ENCODE measurements around the gene ACOX3.
A peak's percentile ranks its signal among the peaks of the same experiment; 100 is the strongest.
"Not testable (repeated sequence)": the region's sequence is repeated elsewhere in the genome, so short reads cannot be mapped to it uniquely, and the experiment has no call there.

ACOX3 gene

GRCh38 chr4:8428288-8429097 lies 12.0 kb downstream of the ACOX3 start:
- peak; percentile 91 for DNase-seq

- DNase-seq: peak; percentile 15
Observed at GRCh38 chr4:8427761-8428287, 12.7 kb downstream of the ACOX3 start.

GRCh38 chr4:8427262-8427661 lies 13.3 kb downstream of the ACOX3 start:
- DNase-seq: no peak

GRCh38 chr4:8422786-8423185 lies 17.7 kb downstream of the ACOX3 start:
- DNase-seq: no peak

- no peak for DNase-seq
Observed at GRCh38 chr4:8422327-8422726, 18.2 kb downstream of the ACOX3 start.

GRCh38 chr4:8420151-8420550 lies 20.4 kb downstream of the ACOX3 start:
- not testable (repeated sequence) for DNase-seq

- DNase-seq: no peak
Observed at GRCh38 chr4:8419222-8420041, 21.1 kb downstream of the ACOX3 start.

GRCh38 chr4:8417071-8417614 lies 23.4 kb downstream of the ACOX3 start:
- no peak for DNase-seq

- DNase-seq: no peak
Observed at GRCh38 chr4:8414377-8414776, 26.1 kb downstream of the ACOX3 start.

GRCh38 chr4:8412288-8412687 lies 28.2 kb downstream of the ACOX3 start:
- DNase-seq: no peak

- DNase-seq: no peak
Observed at GRCh38 chr4:8411351-8412180, 29.0 kb downstream of the ACOX3 start.

- no peak for DNase-seq
Observed at GRCh38 chr4:8410641-8411271, 29.8 kb downstream of the ACOX3 start.

GRCh38 chr4:8410066-8410625 lies 30.4 kb downstream of the ACOX3 start:
- DNase-seq: no peak

- no peak for DNase-seq
Observed at GRCh38 chr4:8409264-8410065, 31.1 kb downstream of the ACOX3 start.

GRCh38 chr4:8407756-8408155 lies 32.8 kb downstream of the ACOX3 start:
- no peak for DNase-seq

- no peak for DNase-seq
Observed at GRCh38 chr4:8407316-8407715, 33.2 kb downstream of the ACOX3 start.

- not testable (repeated sequence) for DNase-seq
Observed at GRCh38 chr4:8406887-8407286, 33.6 kb downstream of the ACOX3 start.

- DNase-seq: no peak
Observed at GRCh38 chr4:8405516-8405875, 35.0 kb downstream of the ACOX3 start.

GRCh38 chr4:8404791-8405515 lies 35.6 kb downstream of the ACOX3 start:
- no peak for DNase-seq

GRCh38 chr4:8403976-8404375 lies 36.5 kb downstream of the ACOX3 start:
- DNase-seq: no peak

Data from activated CD4-positive, alpha-beta T cell treated with anti-CD3 and anti-CD28 coated beads for 1 hour (primary cell).